ENCODE results near the gene GRIK2.

Gene GRIK2

DNA sequence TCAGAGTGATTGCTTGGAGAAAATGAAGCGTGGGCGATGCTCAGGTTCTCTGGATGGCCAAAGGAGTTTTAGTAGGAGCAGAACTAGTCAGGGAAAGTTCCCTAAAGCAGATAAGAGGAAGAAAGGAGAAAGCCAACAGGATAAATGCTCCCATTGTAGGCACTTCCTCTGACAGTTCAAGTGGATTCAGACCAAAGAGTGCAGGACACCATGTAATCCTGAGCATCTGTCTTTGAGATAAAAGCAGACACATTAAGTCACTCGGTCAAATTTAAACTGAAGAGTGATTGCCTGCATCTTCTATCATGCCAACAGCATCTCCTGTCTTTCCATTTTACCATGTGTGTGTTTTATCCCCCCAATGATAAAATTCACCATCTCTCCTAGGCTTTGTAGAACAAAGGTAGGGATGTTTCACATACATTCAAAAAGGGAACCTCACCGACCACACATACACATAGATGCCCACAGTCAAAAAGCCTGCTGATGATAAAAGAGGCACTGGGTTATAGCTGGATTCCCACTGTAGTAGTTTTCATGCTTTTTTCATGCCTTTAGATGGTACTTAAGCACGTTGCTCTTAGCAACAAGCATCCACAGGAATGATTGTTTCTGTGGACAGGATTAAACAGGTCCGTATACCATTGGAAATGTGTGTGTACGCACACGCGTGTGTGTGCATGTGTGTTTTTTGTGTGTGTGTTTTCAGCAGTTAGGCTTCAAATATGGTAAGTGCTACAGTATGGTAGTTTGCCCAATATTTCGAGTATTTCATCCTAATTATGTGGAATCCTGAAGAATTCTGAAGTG lies 7.0 kb downstream of the GRIK2 start:
- no peak overlapping the region for H3K4me3 ChIP-seq (ENCODE audit: low read depth, low read length)
- TF ChIP-seq, protein P1, sequence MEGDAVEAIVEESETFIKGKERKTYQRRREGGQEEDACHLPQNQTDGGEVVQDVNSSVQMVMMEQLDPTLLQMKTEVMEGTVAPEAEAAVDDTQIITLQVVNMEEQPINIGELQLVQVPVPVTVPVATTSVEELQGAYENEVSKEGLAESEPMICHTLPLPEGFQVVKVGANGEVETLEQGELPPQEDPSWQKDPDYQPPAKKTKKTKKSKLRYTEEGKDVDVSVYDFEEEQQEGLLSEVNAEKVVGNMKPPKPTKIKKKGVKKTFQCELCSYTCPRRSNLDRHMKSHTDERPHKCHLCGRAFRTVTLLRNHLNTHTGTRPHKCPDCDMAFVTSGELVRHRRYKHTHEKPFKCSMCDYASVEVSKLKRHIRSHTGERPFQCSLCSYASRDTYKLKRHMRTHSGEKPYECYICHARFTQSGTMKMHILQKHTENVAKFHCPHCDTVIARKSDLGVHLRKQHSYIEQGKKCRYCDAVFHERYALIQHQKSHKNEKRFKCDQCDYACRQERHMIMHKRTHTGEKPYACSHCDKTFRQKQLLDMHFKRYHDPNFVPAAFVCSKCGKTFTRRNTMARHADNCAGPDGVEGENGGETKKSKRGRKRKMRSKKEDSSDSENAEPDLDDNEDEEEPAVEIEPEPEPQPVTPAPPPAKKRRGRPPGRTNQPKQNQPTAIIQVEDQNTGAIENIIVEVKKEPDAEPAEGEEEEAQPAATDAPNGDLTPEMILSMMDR (IDR thresholded peaks at IDR 0.05; ENCODE audit: low read depth, low read length, missing control alignments) = no peak

DNA sequence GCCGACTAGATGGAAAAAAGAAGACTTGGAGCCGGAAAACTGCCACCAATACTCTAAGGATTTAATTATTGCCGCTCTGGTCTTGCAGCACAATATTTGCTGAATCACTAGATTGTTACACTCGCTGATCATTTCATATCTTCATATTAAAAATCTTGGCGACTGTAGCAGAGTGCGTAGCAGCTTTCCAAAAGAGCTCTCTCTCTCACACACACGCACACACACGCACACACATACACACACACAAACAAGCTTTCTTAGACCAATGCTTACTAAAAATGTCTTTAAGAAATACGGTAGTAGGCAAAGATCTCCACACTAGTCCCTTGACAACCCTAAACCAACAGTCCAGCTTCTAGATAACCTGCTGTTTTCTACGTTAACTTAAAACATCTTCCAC lies 7.7 kb downstream of the GRIK2 start:
- no peak for DNase-seq (ENCODE audit: low read depth)
- no peak overlapping the region for H3K4me3 ChIP-seq (ENCODE audit: low read depth, low read length)
- TF ChIP-seq, protein P1 (IDR thresholded peaks at IDR 0.05; ENCODE audit: low read depth, low read length, missing control alignments) = no peak

More for the DNA sequence above, 7.0 kb downstream of the GRIK2 start:
- DNase-seq (ENCODE audit: low read depth) = no peak

DNA sequence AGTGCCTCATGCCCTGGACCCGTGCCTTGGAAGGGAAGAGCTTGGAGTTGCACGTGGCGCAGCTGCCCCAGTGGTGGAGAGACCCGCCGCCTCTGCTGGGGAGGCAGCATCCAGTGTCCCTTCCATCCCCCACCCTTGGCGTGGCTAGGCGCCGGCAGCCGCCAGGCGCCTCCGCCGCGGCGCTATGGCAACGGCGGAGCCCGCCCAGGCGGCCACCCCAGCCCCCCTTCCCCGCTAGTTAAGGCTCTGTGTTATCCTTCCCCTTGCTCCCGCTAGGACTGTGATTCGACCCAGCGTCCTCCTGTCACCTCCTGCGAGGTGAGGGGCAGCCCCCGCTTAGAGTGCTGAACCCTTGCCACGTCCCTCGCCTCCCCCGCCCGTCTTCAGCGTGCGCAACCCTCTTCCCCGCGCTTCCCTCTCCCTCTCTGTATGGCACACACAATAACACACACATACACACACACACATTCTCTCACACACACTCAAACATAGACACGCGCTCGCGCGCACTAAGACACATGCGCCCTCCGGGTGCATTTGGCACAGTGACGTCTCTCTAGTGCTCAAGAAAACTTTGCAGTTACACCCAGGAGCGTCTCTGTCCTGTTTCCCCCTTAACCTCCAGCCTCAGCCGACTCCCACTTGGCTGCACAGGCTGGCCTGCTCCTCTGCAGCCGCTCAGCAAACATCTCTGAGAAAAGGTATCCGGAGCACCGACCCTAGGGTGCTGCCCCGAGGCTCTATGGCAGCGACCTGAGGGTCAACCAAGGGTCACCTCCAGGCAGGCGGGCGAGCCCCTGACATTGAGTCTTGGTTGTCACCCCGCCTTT lies 8.5 kb downstream of the GRIK2 start:
- H3K4me3 ChIP-seq (ENCODE audit: low read depth, low read length) = no peak overlapping the region
- TF ChIP-seq, protein P1 (IDR thresholded peaks at IDR 0.05; ENCODE audit: low read depth, low read length, missing control alignments) = no peak
- DNase-seq (ENCODE audit: low read depth) = no peak

DNA sequence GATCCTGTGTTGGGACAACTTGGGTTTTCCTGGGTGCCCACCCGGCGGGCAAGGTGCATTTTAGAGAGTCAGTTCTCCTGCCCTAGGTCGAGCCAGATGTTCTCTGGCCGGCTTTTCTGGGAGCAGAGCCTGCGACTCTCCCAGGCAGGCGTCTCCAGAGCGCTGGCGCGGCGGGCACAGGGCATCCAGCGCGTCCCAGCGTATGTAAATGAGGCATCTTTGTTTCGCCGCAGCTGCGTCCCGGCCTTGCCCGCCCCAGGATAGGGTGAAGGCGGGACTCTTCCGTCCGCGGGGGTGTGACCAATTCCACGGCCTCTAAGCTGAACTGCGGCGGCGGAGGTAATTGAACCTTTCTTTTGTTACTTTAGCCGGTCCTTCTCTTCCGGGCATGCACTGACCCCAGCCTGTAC lies 9.1 kb downstream of the GRIK2 start:
- no peak for DNase-seq (ENCODE audit: low read depth)
- no peak overlapping the region for H3K4me3 ChIP-seq (ENCODE audit: low read depth, low read length)
- TF ChIP-seq, protein P1 (IDR thresholded peaks at IDR 0.05; ENCODE audit: low read depth, low read length, missing control alignments) = no peak

DNA sequence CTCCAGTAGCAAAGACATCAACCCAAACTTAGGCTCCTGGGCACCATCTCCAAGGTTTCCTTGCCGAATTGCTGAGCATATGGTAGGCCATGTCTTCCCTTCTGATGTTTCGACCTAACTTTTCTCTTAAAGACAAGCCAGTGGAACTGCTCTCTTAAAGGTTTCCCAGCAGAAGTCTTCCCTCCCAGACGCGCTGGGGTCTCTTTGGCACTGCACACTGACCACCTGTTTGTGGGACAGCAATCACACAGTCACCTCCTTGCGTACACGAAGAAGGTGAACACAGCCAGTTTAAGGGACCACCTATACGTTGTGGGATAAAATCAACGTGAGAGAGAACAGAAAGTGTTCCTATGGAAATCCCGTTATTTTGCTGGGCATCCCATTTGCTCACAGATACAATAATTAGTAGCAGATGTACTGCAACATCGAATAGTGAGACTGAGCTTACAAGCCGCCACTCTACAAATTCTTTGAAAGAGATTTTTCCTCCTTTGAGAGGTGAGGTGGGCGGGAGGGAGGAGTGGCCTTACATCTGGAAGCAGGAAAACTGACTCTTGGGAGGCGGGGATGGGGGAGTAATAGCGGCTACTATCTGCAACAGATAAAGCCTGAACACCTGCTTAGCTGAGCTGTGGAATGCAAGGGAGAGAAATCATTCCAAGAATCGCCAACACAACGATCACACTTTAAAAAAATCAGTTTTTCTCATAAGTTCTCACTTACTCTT lies 9.9 kb downstream of the GRIK2 start:
- DNase-seq (ENCODE audit: low read depth) = no peak
- no peak overlapping the region for H3K4me3 ChIP-seq (ENCODE audit: low read depth, low read length)

DNA sequence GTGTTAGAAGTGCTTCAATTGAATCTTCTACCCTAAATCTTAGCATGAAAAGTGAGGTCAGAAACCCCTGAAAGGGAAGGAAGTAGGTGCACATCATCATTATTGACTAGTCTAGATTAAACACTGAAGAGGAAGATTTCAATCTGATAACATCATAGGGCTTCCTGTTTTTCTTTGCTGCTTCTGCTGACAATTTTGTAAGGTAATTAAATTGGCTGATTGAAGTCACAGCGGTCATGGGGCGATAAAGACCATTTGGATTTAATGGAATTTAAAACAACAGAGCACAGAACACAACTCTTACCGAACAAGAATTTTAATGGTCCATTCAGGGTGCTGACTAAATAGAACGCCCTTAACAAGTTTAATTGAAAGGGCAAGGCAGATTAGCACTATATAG lies 11.3 kb downstream of the GRIK2 start:
- TF ChIP-seq, protein P1 (IDR thresholded peaks at IDR 0.05; ENCODE audit: low read depth, low read length, missing control alignments) = no peak
- no peak for DNase-seq (ENCODE audit: low read depth)
- no peak overlapping the region for H3K4me3 ChIP-seq (ENCODE audit: low read depth, low read length)

More for the DNA sequence above, 9.9 kb downstream of the GRIK2 start:
- TF ChIP-seq, protein P1 (IDR thresholded peaks at IDR 0.05; ENCODE audit: low read depth, low read length, missing control alignments) = no peak

All from GM12864 (cell line).